Adrenal gland (tissue), 12 donors: Measurements from ENCODE around the gene MAP1B. TPM values are rescaled to one million over a fixed set of nuclear protein-coding genes. Genes with fewer than 3 reads are reported as not detected.

Experiments used
- DNase-seq, 7 donors: peaks; one replicate each; pipeline ENCODE4 v3.0.0-alpha.2; 2019 to 2020
- H3K27ac ChIP-seq, 5 donors: fragments of 200-600 bp; sonication (generic) in 4 of 5; 1 replicate in 3 of 5; 2 replicates in 2 of 5; pipeline versions ENCODE4 v1.5.1 to v1.8.0; 2016 to 2020; ENCODE audit warnings: mild to moderate bottlenecking in 1 of 5
- H3K27me3 ChIP-seq: fragments of 200-600 bp; 2 replicates; pipeline ENCODE4 v1.8.0; 2021
- H3K36me3 ChIP-seq, 2 donors: fragments of 200-600 bp; replicated peaks in 1 of 2; 1 replicate in 1 of 2; 2 replicates in 1 of 2; pipeline versions ENCODE4 v1.5.1 to v1.8.0; 2018 to 2022
- H3K4me1 ChIP-seq, 2 donors: fragments of 200-600 bp; replicated peaks in 1 of 2; 1 replicate in 1 of 2; 2 replicates in 1 of 2; pipeline versions ENCODE4 v1.5.1 to v1.8.0; 2018 to 2021
- H3K4me3 ChIP-seq, 4 donors: fragments of 200-600 bp; sonication (generic) in 3 of 4; one replicate each; pipeline ENCODE4 v1.5.1; 2016 to 2018
- H3K9me3 ChIP-seq, 3 donors: fragments of 200-600 bp; sonication (generic) in 1 of 3; replicated peaks in 1 of 3; 1 replicate in 2 of 3; 2 replicates in 1 of 3; pipeline versions ENCODE4 v1.5.1 to v1.8.0; 2016 to 2021
- CTCF ChIP-seq, 6 experiments: fragments of 450-650 bp in 4 of 6; fragments of 200-600 bp in 2 of 6; sonication (generic) in 1 of 6; IDR thresholded peaks; 1 replicate in 5 of 6; 2 replicates in 1 of 6; pipeline versions ENCODE4 v1.5.1 to v1.8.0; 2016 to 2021; ENCODE audit warnings: antibody characterized with exemption in 6 of 6, mild to moderate bottlenecking in 2 of 6, moderate library complexity in 1 of 6
- POLR2A ChIP-seq, 2 donors: fragments of 450-650 bp; IDR thresholded peaks; one replicate each; pipeline ENCODE4 v1.6.1; 2017; ENCODE audit warnings: antibody characterized with exemption in 2 of 2, mild to moderate bottlenecking in 2 of 2, moderate library complexity in 1 of 2
- WGBS, 4 donors: extraction: QIAGEN DNeasy Blood & Tissue Kit in 2 of 4; methylation state at CpG; one replicate each; pipeline versions ENCODE4 v1.1.5 to v1.1.7; 2013 to 2017; 5-methylcytosine and 5-hydroxymethylcytosine counted together
- intact Hi-C, 2 donors: fragments of 100-400 bp; cut with DNase I; formaldehyde crosslinking; loops; one replicate each; pipeline versions ENCODE4 v1.14.1 to v1.15.0; 2022 to 2023
- polyA plus RNA-seq, 3 donors: library from polyadenylated mRNA; stranded (reverse); fragments of 200-250 nt in 2 of 3; fragments of 350-450 nt in 1 of 3; fragmentation: Illumina TruSeq in 1 of 3; extraction: RNeasy Lipid Tissue Mini Kit (QIAGEN cat#74804) in 1 of 3; gene quantifications; one replicate each; pipeline ENCODE4 v1.2.3, GENCODE V29; 2013 to 2014
- total RNA-seq, 9 donors: library from RNA; depleted of rRNA in 4 of 9; stranded (reverse); fragments of >200 nt in 4 of 9; fragments of 120-200 nt in 1 of 9; fragmentation: NEBNext Ultra II Directional in 1 of 9; extraction: Animal tissue kit (Norgen Biotek cat#: 25700) in 1 of 9; gene quantifications; one replicate each; pipeline versions ENCODE4 v1.1.0 to v1.2.4, GENCODE V29; 2013 to 2023
- donor health status: healthy with polysubstance abuse.
- donor health status: Bipolar disorder and iron deficiency.
- donor health status: DM: yes; HTN: yes; CAD: no.
- donor health status: DM: no; HTN: no; CAD: no.
- donor health status: DM: no; HTN: no; CAD: no.
- donor health status: DM: yes; HTN: yes; CAD: no.

Gene MAP1B
- total and polyA plus RNA-seq, 12 donors, result 11.5 to 258 (median 67.5) TPM

- H3K4me1 ChIP-seq, result peaks cover 7 to 8% of the 10 kb centered on the region in 2 donors
Measured at GRCh38 chr5:72206160-72206559, 98.9 kb downstream of the MAP1B start.

GRCh38 chr5:72206994-72207393, 99.7 kb downstream of the MAP1B start:
- peaks cover 10 to 14% of the 10 kb centered on the region in 2 donors for H3K4me1 ChIP-seq
- no peak for TF ChIP-seq POLR2A (IDR thresholded peaks at IDR 0.05)
- TF ChIP-seq CTCF (IDR thresholded peaks at IDR 0.05), result no peak
- H3K27ac ChIP-seq, result no peak overlapping the region
- H3K9me3 ChIP-seq, result no peaks in the 10 kb centered on the region
- 75 to 88% (median 81%) methylated on average over 3 of the region's 3 CpGs for WGBS, 4 donors
- H3K27me3 ChIP-seq, result no peaks in the 10 kb centered on the region
- H3K4me3 ChIP-seq, result no peak overlapping the region
- peaks cover 0 to 28% of the 10 kb centered on the region in 2 donors for H3K36me3 ChIP-seq
- DNase-seq, result no peak
- intact Hi-C loops, result no loop called here

More at GRCh38 chr5:72206160-72206559, 98.9 kb downstream of the MAP1B start:
- intact Hi-C loops, result no loop called here
- Histone ChIP-seq H3K27me3 (no peaks in the 10 kb centered on the region), H3K36me3 (peaks cover 0 to 28% of the 10 kb centered on the region in 2 donors), H3K27ac (no peak overlapping the region), H3K9me3 (no peaks in the 10 kb centered on the region), H3K4me3 (no peak overlapping the region)
- no peak for DNase-seq
- WGBS, 4 donors, result 85 to 93% (median 92%) methylated on average over 3 of the region's 3 CpGs
- TF ChIP-seq CTCF (IDR thresholded peaks at IDR 0.05) (no peak), POLR2A (IDR thresholded peaks at IDR 0.05) (no peak)

- intact Hi-C loops, result no loop called here
- WGBS, 4 donors, result 90 to 94% (median 93%) methylated on average over 3 of the region's 3 CpGs
- H3K4me3 ChIP-seq, result no peak overlapping the region
- H3K4me1 ChIP-seq, result peaks cover 10 to 14% of the 10 kb centered on the region in 2 donors
- H3K27me3 ChIP-seq, result no peaks in the 10 kb centered on the region
- no peaks in the 10 kb centered on the region for H3K9me3 ChIP-seq
- DNase-seq, result no peak
- H3K36me3 ChIP-seq, result peaks cover 0 to 25% of the 10 kb centered on the region in 2 donors
- no peak overlapping the region for H3K27ac ChIP-seq
- no peak for TF ChIP-seq POLR2A (IDR thresholded peaks at IDR 0.05)
- TF ChIP-seq CTCF (IDR thresholded peaks at IDR 0.05), result no peak
Measured at GRCh38 chr5:72208324-72208926, 101.2 kb downstream of the MAP1B start.

GRCh38 chr5:72209147-72210115, 102.2 kb downstream of the MAP1B start:
- TF ChIP-seq POLR2A (IDR thresholded peaks at IDR 0.05) (no peak), CTCF (IDR thresholded peaks at IDR 0.05) (no peak)
- H3K4me1 ChIP-seq, result peaks cover 10 to 14% of the 10 kb centered on the region in 2 donors
- 87 to 91% (median 88%) methylated on average over 10 of the region's 10 CpGs for WGBS, 4 donors
- H3K27me3 ChIP-seq, result no peaks in the 10 kb centered on the region
- no peak overlapping the region for H3K4me3 ChIP-seq
- peak overlapping the region in 1 of 5 donors; percentile 52 for H3K27ac ChIP-seq
- intact Hi-C loops, result no loop called here
- DNase-seq, result no peak
- H3K9me3 ChIP-seq, result no peaks in the 10 kb centered on the region
- peaks cover 0 to 15% of the 10 kb centered on the region in 2 donors for H3K36me3 ChIP-seq
